CD4-positive, alpha-beta T cell (primary cell): ENCODE results near the gene STIM1. TPM values are rescaled to one million over a fixed set of nuclear protein-coding genes. Genes with fewer than 3 reads are reported as not detected.

ENCODE experiments used
- ATAC-seq: fragments of 200-7000 bp; cut with Tn5 transposase; one replicate; pipeline ENCODE4 v1.10.0; 2022; ENCODE audit warnings: mild to moderate bottlenecking; ENCODE audit not compliant: poor library complexity
- CTCF ChIA-PET: fragments of 350-600 bp; sonication (Branson Sonifier 250); formaldehyde crosslinking; loops from one replicate; lab custom pipeline; 2021; ENCODE audit warnings: antibody characterized with exemption, inconsistent platforms; lab: Charles Lee
- POLR2A ChIA-PET: fragments of 350-600 bp; sonication (Branson Sonifier 250); formaldehyde crosslinking; loops from one replicate; lab custom pipeline; 2021; ENCODE audit warnings: antibody characterized with exemption, inconsistent platforms; lab: Charles Lee
- DNase-seq, 14 experiments: peaks; one replicate each; pipeline ENCODE4 v3.0.0-alpha.2; 2013 to 2020; ENCODE audit warnings: mixed read lengths in 2 of 14
- H3K27ac ChIP-seq, 2 donors: one replicate each; pipeline versions ENCODE4 v1.5.1 to v1.7.0; 2013; ENCODE audit warnings: low read length in 2 of 2, low read depth in 1 of 2, mild to moderate bottlenecking in 1 of 2
- H3K27me3 ChIP-seq, 2 experiments: 1 replicate in 1 of 2; 2 replicates in 1 of 2; pipeline versions ENCODE4 v1.6.1 to v1.7.0; 2013; ENCODE audit warnings: low read length in 2 of 2, control low read depth in 1 of 2, mild to moderate bottlenecking in 1 of 2, moderate library complexity in 1 of 2; ENCODE audit not compliant: insufficient read depth in 2 of 2, control insufficient read depth in 1 of 2
- H3K36me3 ChIP-seq: one replicate; pipeline ENCODE4 v1.6.1; 2013; ENCODE audit warnings: low read length, control low read depth; ENCODE audit not compliant: insufficient read depth
- H3K4me1 ChIP-seq: one replicate; pipeline ENCODE4 v1.6.1; 2013; ENCODE audit warnings: low read length, control low read depth; ENCODE audit not compliant: insufficient read depth
- H3K4me3 ChIP-seq: one replicate; pipeline ENCODE4 v1.5.1; 2013; ENCODE audit warnings: mild to moderate bottlenecking, low read length, moderate library complexity
- H3K9me3 ChIP-seq, 2 experiments: 1 replicate in 1 of 2; 2 replicates in 1 of 2; pipeline versions ENCODE4 v1.6.1 to v1.7.0; 2013; ENCODE audit warnings: low read length in 2 of 2, mild to moderate bottlenecking in 2 of 2, control low read depth in 1 of 2, moderate library complexity in 1 of 2; ENCODE audit not compliant: control insufficient read depth in 1 of 2, insufficient read depth in 1 of 2
- H3K27ac Mint-ChIP-seq: one replicate; pipeline ENCODE4 v1.8.0; 2020; ENCODE audit warnings: mixed read lengths
- H3K27me3 Mint-ChIP-seq: one replicate; pipeline ENCODE4 v1.8.0; 2021; ENCODE audit warnings: mixed read lengths
- H3K36me3 Mint-ChIP-seq: one replicate; pipeline ENCODE4 v1.8.0; 2021; ENCODE audit warnings: low read depth, mixed read lengths
- H3K4me1 Mint-ChIP-seq: one replicate; pipeline ENCODE4 v1.8.0; 2021; ENCODE audit warnings: low read depth, mixed read lengths
- H3K4me3 Mint-ChIP-seq: one replicate; pipeline ENCODE4 v1.8.0; 2020; ENCODE audit warnings: mild to moderate bottlenecking, mixed read lengths
- H3K9me3 Mint-ChIP-seq: one replicate; pipeline ENCODE4 v1.8.0; 2020; ENCODE audit warnings: mixed read lengths
- intact Hi-C, 2 experiments: fragments of 100-400 bp; cut with DNase I in 1 of 2; cut with micrococcal nuclease in 1 of 2; formaldehyde crosslinking; loops; one replicate each; pipeline versions ENCODE4 v1.15.1 to v1.9.0; 2023 to 2025; cut with DNase I, micrococcal nuclease
- total RNA-seq, 174 experiments: library from RNA in 2 of 174; stranded (reverse) in 2 of 174; gene quantifications; one replicate each; pipeline ENCODE4 v1.2.3 and lab custom pipeline; 2021 to 2026
- TF ChIP-seq, protein P1 (sequence below): fragments of 200-600 bp; IDR thresholded peaks from one replicate; pipeline ENCODE4 v1.8.0; 2022; ENCODE audit warnings: antibody characterized with exemption, mild to moderate bottlenecking

Gene STIM1
- total RNA-seq, 2 experiments from 2014 or later: 89.0 to 94.9 TPM

DNA sequence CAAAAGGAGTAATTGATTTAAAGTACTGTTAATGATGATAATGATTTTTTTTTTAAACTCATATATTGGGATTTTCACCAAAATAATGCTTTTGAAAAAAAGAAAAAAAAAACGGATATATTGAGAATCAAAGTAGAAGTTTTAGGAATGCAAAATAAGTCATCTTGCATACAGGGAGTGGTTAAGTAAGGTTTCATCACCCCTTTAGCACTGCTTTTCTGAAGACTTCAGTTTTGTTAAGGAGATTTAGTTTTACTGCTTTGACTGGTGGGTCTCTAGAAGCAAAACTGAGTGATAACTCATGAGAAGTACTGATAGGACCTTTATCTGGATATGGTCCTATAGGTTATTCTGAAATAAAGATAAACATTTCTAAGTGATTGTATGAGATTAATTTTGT is 283.0 kb downstream of the STIM1 start:
- ChIA-PET POLR2A (no interaction called here), CTCF (no interaction called here)
- TF ChIP-seq, protein P1, sequence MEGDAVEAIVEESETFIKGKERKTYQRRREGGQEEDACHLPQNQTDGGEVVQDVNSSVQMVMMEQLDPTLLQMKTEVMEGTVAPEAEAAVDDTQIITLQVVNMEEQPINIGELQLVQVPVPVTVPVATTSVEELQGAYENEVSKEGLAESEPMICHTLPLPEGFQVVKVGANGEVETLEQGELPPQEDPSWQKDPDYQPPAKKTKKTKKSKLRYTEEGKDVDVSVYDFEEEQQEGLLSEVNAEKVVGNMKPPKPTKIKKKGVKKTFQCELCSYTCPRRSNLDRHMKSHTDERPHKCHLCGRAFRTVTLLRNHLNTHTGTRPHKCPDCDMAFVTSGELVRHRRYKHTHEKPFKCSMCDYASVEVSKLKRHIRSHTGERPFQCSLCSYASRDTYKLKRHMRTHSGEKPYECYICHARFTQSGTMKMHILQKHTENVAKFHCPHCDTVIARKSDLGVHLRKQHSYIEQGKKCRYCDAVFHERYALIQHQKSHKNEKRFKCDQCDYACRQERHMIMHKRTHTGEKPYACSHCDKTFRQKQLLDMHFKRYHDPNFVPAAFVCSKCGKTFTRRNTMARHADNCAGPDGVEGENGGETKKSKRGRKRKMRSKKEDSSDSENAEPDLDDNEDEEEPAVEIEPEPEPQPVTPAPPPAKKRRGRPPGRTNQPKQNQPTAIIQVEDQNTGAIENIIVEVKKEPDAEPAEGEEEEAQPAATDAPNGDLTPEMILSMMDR: no peak
- peaks cover 88% of the 10 kb centered on the region for H3K36me3 Mint-ChIP-seq
- no peak for ATAC-seq
- no peaks in the 10 kb centered on the region for H3K27me3 ChIP-seq
- peaks cover 10% of the 10 kb centered on the region for H3K9me3 Mint-ChIP-seq
- no peak overlapping the region for H3K4me3 ChIP-seq
- H3K36me3 ChIP-seq: peaks cover 43% of the 10 kb centered on the region
- no peaks in the 10 kb centered on the region for H3K27me3 Mint-ChIP-seq
- no peak overlapping the region for H3K4me3 Mint-ChIP-seq
- H3K27ac Mint-ChIP-seq: no peak overlapping the region
- intact Hi-C loops: no loop called here
- H3K9me3 ChIP-seq: peaks cover 7 to 23% of the 10 kb centered on the region in 2 experiments
- no peak for DNase-seq
- H3K4me1 ChIP-seq: no peaks in the 10 kb centered on the region
- no peaks in the 10 kb centered on the region for H3K4me1 Mint-ChIP-seq
- H3K27ac ChIP-seq: no peak overlapping the region

DNA sequence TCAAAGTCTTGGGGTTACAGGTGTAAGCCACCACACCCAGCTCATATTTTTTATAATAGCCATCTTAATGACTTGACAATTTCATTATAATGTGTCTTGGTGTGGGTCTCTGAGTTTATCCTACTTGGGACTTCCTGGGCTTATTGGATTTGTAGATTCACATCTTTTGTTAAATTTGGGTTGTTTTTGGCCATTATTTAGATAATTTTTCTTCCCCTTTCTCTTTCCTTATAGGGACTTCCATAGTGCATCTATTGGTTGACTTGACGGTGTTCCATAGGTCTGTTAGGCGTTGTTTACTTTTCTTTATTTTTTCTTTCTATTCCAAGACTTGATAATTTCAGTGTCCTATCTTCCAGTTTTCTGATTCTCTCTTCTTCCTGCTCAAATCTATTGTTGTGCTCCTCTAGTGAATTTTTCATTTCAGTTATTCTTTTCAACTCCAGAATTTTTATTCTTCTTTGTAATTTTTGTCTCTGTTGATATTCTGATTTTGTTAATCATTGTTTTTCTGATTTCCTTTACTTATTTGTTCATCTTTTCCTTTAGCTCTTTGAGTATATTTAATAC is 284.7 kb downstream of the STIM1 start:
- H3K4me3 ChIP-seq: no peak overlapping the region
- Mint-ChIP-seq H3K9me3 (peaks cover 10% of the 10 kb centered on the region), H3K4me1 (no peaks in the 10 kb centered on the region), H3K27me3 (no peaks in the 10 kb centered on the region), H3K27ac (no peak overlapping the region), H3K4me3 (no peak overlapping the region), H3K36me3 (peaks cover 76% of the 10 kb centered on the region)
- H3K9me3 ChIP-seq: peaks cover 7 to 23% of the 10 kb centered on the region in 2 experiments
- DNase-seq (no peak), ATAC-seq (no peak)
- peaks cover 34% of the 10 kb centered on the region for H3K36me3 ChIP-seq
- intact Hi-C loops: no loop called here
- ChIA-PET POLR2A (no interaction called here), CTCF (no interaction called here)
- TF ChIP-seq, protein P1: no peak
- no peaks in the 10 kb centered on the region for H3K4me1 ChIP-seq
- no peak overlapping the region for H3K27ac ChIP-seq
- H3K27me3 ChIP-seq: no peaks in the 10 kb centered on the region

Other genes with a start within 250 kb of the STIM1 start
- gene ART5, start 213.7 kb upstream of the STIM1 start, total RNA-seq: not detected
- gene ART1, start 210.5 kb upstream of the STIM1 start, total RNA-seq: not detected
- gene CHRNA10, start 184.3 kb upstream of the STIM1 start, total RNA-seq: under 1 TPM; 0.33 to 0.39 TPM
- gene NUP98, start 58.1 kb upstream of the STIM1 start, total RNA-seq: 100 to 1,000 TPM; 161 to 186 TPM
- gene PGAP2, start 47.1 kb upstream of the STIM1 start, total RNA-seq: 10 to 100 TPM; 20.9 to 23.6 TPM
- 100 to 1,000 TPM; 101 to 106 TPM for gene RHOG, start 14.7 kb upstream of the STIM1 start, total RNA-seq
- gene RRM1, start 239.1 kb downstream of the STIM1 start, total RNA-seq: 10 to 100 TPM; 64.7 to 73.1 TPM